ENCODE data around the gene SESTD1. TPM values are rescaled to one million over a fixed set of nuclear protein-coding genes. Genes with fewer than 3 reads are reported as not detected.

SESTD1 gene
- total and polyA plus RNA-seq, 2 of the 13 experiments (the other 11 are each of a cell fraction or from before 2014, with no cell fraction given), result 74.4 to 101 TPM

- TF ChIP-seq ZNF746 (CRISPR knock-in tag; IDR thresholded peaks at IDR 0.05) (no peak), KLF9 (CRISPR knock-in tag; IDR thresholded peaks at IDR 0.05; ENCODE audit: low read depth) (no peak), SNAI1 (CRISPR knock-in tag; IDR thresholded peaks at IDR 0.05; ENCODE audit: borderline replicate concordance) (no peak; the same call in 1 of the 2 replicates), NFKB2 (CRISPR knock-in tag; IDR thresholded peaks at IDR 0.05; ENCODE audit: borderline replicate concordance) (peak; percentile 69; the same call in 1 of the 2 replicates), ZNF430 (CRISPR knock-in tag; IDR thresholded peaks at IDR 0.05) (peak; percentile 40; the same call in 1 of the 2 replicates), MTF1 (CRISPR knock-in tag; IDR thresholded peaks at IDR 0.05) (0 out of 2 replicates have a peak, but pooled peaks have one; percentile 32), ZNF460 (CRISPR knock-in tag; IDR thresholded peaks at IDR 0.05; ENCODE audit: borderline replicate concordance) (no peak), ZBTB25 (CRISPR knock-in tag; IDR thresholded peaks at IDR 0.05) (no peak), ZNF367 (CRISPR knock-in tag; IDR thresholded peaks at IDR 0.05; ENCODE audit: borderline replicate concordance) (0 out of 2 replicates have a peak, but pooled peaks have one; percentile 61), ZNF253 (CRISPR knock-in tag; IDR thresholded peaks at IDR 0.05; ENCODE audit: borderline replicate concordance) (no peak), ZNF552 (CRISPR knock-in tag; IDR thresholded peaks at IDR 0.05; ENCODE audit: borderline replicate concordance) (0 out of 2 replicates have a peak, but pooled peaks have one; percentile 64), MAX (IDR thresholded peaks at IDR 0.05) (peak; percentile 54)
- TF ChIP-seq, protein P1, sequence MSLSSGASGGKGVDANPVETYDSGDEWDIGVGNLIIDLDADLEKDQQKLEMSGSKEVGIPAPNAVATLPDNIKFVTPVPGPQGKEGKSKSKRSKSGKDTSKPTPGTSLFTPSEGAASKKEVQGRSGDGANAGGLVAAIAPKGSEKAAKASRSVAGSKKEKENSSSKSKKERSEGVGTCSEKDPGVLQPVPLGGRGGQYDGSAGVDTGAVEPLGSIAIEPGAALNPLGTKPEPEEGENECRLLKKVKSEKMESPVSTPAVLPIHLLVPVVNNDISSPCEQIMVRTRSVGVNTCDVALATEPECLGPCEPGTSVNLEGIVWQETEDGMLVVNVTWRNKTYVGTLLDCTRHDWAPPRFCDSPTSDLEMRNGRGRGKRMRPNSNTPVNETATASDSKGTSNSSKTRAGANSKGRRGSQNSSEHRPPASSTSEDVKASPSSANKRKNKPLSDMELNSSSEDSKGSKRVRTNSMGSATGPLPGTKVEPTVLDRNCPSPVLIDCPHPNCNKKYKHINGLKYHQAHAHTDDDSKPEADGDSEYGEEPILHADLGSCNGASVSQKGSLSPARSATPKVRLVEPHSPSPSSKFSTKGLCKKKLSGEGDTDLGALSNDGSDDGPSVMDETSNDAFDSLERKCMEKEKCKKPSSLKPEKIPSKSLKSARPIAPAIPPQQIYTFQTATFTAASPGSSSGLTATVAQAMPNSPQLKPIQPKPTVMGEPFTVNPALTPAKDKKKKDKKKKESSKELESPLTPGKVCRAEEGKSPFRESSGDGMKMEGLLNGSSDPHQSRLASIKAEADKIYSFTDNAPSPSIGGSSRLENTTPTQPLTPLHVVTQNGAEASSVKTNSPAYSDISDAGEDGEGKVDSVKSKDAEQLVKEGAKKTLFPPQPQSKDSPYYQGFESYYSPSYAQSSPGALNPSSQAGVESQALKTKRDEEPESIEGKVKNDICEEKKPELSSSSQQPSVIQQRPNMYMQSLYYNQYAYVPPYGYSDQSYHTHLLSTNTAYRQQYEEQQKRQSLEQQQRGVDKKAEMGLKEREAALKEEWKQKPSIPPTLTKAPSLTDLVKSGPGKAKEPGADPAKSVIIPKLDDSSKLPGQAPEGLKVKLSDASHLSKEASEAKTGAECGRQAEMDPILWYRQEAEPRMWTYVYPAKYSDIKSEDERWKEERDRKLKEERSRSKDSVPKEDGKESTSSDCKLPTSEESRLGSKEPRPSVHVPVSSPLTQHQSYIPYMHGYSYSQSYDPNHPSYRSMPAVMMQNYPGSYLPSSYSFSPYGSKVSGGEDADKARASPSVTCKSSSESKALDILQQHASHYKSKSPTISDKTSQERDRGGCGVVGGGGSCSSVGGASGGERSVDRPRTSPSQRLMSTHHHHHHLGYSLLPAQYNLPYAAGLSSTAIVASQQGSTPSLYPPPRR (CRISPR knock-in tag; IDR thresholded peaks at IDR 0.05; ENCODE audit: borderline replicate concordance), result 0 out of 2 replicates have a peak, but pooled peaks have one; percentile 23
- TF ChIP-seq, protein P2, sequence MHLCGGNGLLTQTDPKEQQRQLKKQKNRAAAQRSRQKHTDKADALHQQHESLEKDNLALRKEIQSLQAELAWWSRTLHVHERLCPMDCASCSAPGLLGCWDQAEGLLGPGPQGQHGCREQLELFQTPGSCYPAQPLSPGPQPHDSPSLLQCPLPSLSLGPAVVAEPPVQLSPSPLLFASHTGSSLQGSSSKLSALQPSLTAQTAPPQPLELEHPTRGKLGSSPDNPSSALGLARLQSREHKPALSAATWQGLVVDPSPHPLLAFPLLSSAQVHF (CRISPR knock-in tag; IDR thresholded peaks at IDR 0.05), result no peak
- TF ChIP-seq, protein P3, sequence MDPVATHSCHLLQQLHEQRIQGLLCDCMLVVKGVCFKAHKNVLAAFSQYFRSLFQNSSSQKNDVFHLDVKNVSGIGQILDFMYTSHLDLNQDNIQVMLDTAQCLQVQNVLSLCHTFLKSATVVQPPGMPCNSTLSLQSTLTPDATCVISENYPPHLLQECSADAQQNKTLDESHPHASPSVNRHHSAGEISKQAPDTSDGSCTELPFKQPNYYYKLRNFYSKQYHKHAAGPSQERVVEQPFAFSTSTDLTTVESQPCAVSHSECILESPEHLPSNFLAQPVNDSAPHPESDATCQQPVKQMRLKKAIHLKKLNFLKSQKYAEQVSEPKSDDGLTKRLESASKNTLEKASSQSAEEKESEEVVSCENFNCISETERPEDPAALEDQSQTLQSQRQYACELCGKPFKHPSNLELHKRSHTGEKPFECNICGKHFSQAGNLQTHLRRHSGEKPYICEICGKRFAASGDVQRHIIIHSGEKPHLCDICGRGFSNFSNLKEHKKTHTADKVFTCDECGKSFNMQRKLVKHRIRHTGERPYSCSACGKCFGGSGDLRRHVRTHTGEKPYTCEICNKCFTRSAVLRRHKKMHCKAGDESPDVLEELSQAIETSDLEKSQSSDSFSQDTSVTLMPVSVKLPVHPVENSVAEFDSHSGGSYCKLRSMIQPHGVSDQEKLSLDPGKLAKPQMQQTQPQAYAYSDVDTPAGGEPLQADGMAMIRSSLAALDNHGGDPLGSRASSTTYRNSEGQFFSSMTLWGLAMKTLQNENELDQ (CRISPR knock-in tag; IDR thresholded peaks at IDR 0.05; ENCODE audit: borderline replicate concordance), result no peak
These were observed 925 bp downstream of the SESTD1 start (continued) for GRCh38 chr2:179263446-179264367.

All from HepG2 (cell line).